CD14-positive monocyte (primary cell): ENCODE data around the gene CYTH3. TPM values are rescaled to one million over a fixed set of nuclear protein-coding genes. Genes with fewer than 3 reads are reported as not detected.

ENCODE experiments used
- DNase-seq, 3 donors: peaks; one replicate each; pipeline ENCODE4 v3.0.0-alpha.2; 2011 to 2022
- H2AFZ ChIP-seq: 2 replicates; pipeline ENCODE4 v1.6.0; 2012; ENCODE audit warnings: mild to moderate bottlenecking, low read depth, low read length, inconsistent platforms; ENCODE audit not compliant: insufficient read depth, poor library complexity, severe bottlenecking
- H3K27ac ChIP-seq, 2 donors: 1 replicate in 1 of 2; 2 replicates in 1 of 2; pipeline ENCODE4 v1.5.1; 2012 to 2013; ENCODE audit warnings: low read length in 2 of 2, control low read depth in 1 of 2, inconsistent platforms in 1 of 2, low read depth in 1 of 2, mild to moderate bottlenecking in 1 of 2
- H3K27me3 ChIP-seq, 2 donors: one replicate each; pipeline versions ENCODE4 v1.6.0 to v1.6.1; 2011 to 2013; ENCODE audit warnings: low read length in 2 of 2; ENCODE audit not compliant: control insufficient read depth in 2 of 2, insufficient read depth in 2 of 2
- H3K36me3 ChIP-seq, 2 donors: replicated peaks in 1 of 2; 1 replicate in 1 of 2; 2 replicates in 1 of 2; pipeline versions ENCODE4 v1.5.1 to v1.6.1; 2012 to 2013; ENCODE audit warnings: low read length in 2 of 2, control low read depth in 1 of 2, inconsistent platforms in 1 of 2, mild to moderate bottlenecking in 1 of 2; ENCODE audit not compliant: insufficient read depth in 2 of 2, control insufficient read depth in 1 of 2
- H3K4me1 ChIP-seq, 2 donors: 1 replicate in 1 of 2; 2 replicates in 1 of 2; pipeline versions ENCODE4 v1.5.1 to v1.6.1; 2012 to 2013; ENCODE audit warnings: low read length in 2 of 2, control low read depth in 1 of 2, inconsistent platforms in 1 of 2, mild to moderate bottlenecking in 1 of 2, moderate library complexity in 1 of 2; ENCODE audit not compliant: insufficient read depth in 2 of 2, control insufficient read depth in 1 of 2
- H3K4me2 ChIP-seq: replicated peaks from 2 replicates; pipeline ENCODE3; 2012; ENCODE audit warnings: low read length, moderate library complexity, mild to moderate bottlenecking; ENCODE audit not compliant: poor library complexity, severe bottlenecking; ENCODE audit errors: extremely low read depth
- H3K4me3 ChIP-seq, 3 experiments: fragments of 200-600 bp in 1 of 3; sonication (generic) in 1 of 3; replicated peaks in 1 of 3; 1 replicate in 2 of 3; 2 replicates in 1 of 3; pipeline ENCODE4 v1.5.1; 2011 to 2013; ENCODE audit warnings: low read length in 3 of 3, mild to moderate bottlenecking in 3 of 3, control low read depth in 2 of 3, low read depth in 2 of 3, inconsistent platforms in 1 of 3, moderate library complexity in 1 of 3
- H3K79me2 ChIP-seq: 2 replicates; pipeline ENCODE4 v1.6.0; 2012; ENCODE audit warnings: mild to moderate bottlenecking, control low read depth, inconsistent platforms, low read length, moderate library complexity; ENCODE audit not compliant: insufficient read depth
- H3K9ac ChIP-seq: 2 replicates; pipeline ENCODE4 v1.6.0; 2017; ENCODE audit warnings: low read length, mild to moderate bottlenecking; ENCODE audit not compliant: insufficient read depth, poor library complexity, severe bottlenecking
- H3K9me3 ChIP-seq, 2 donors: replicated peaks in 1 of 2; 1 replicate in 1 of 2; 2 replicates in 1 of 2; pipeline versions ENCODE4 v1.5.1 to v1.6.1; 2012 to 2013; ENCODE audit warnings: low read length in 2 of 2, control low read depth in 1 of 2; ENCODE audit not compliant: control insufficient read depth in 1 of 2, insufficient read depth in 1 of 2
- H4K20me1 ChIP-seq: 2 replicates; pipeline ENCODE4 v1.6.0; 2012; ENCODE audit warnings: mild to moderate bottlenecking, low read length, control low read depth, moderate library complexity; ENCODE audit not compliant: insufficient read depth
- H3K27ac Mint-ChIP-seq, 7 donors: one replicate each; pipeline ENCODE4 v1.8.0; 2020; ENCODE audit warnings: mild to moderate bottlenecking in 7 of 7, mixed read lengths in 7 of 7, moderate library complexity in 6 of 7, inconsistent platforms in 2 of 7
- H3K27me3 Mint-ChIP-seq, 3 donors: one replicate each; pipeline ENCODE4 v1.8.0; 2021 to 2022; ENCODE audit warnings: low read depth in 3 of 3, mild to moderate bottlenecking in 3 of 3, mixed read lengths in 3 of 3, moderate library complexity in 3 of 3, inconsistent platforms in 1 of 3
- H3K36me3 Mint-ChIP-seq, 2 donors: one replicate each; pipeline ENCODE4 v1.8.0; 2020; ENCODE audit warnings: mixed read lengths in 2 of 2, inconsistent platforms in 1 of 2, mild to moderate bottlenecking in 1 of 2
- H3K4me1 Mint-ChIP-seq: one replicate; pipeline ENCODE4 v1.8.0; 2020; ENCODE audit warnings: mild to moderate bottlenecking, mixed read lengths
- H3K4me3 Mint-ChIP-seq, 2 donors: one replicate each; pipeline ENCODE4 v1.8.0; 2020; ENCODE audit warnings: mild to moderate bottlenecking in 2 of 2, mixed read lengths in 2 of 2, moderate library complexity in 1 of 2
- H3K9me3 Mint-ChIP-seq, 7 donors: one replicate each; pipeline ENCODE4 v1.8.0; 2020 to 2022; ENCODE audit warnings: mixed read lengths in 7 of 7, mild to moderate bottlenecking in 6 of 7, moderate library complexity in 6 of 7, inconsistent platforms in 2 of 7
- WGBS: methylation state at CpG from one replicate; pipeline ENCODE4 v1.1.5; 2013; ENCODE audit warnings: missing lambda C conversion rate; ENCODE audit not compliant: insufficient coverage; 5-methylcytosine and 5-hydroxymethylcytosine counted together
- intact Hi-C, 2 donors: fragments of 100-400 bp; cut with micrococcal nuclease; formaldehyde crosslinking; loops; one replicate each; pipeline versions ENCODE4 v1.15.0 to v1.15.1; 2023
- polyA plus RNA-seq, 3 donors: library from polyadenylated mRNA; depleted of rRNA in 1 of 3; unstranded in 2 of 3; stranded (reverse) in 1 of 3; fragments of 300-500 nt in 2 of 3; fragments of >200 nt in 1 of 3; fragmentation: Illumina TruSeq in 2 of 3; gene quantifications; 1 replicate in 2 of 3; 2 replicates in 1 of 3; pipeline ENCODE4 v1.2.3, GENCODE V29; 2012 to 2021
- TF ChIP-seq, protein P1 (sequence below): fragments of 200-600 bp; IDR thresholded peaks from one replicate; pipeline ENCODE4 v1.8.0; 2022; ENCODE audit warnings: antibody characterized with exemption, mild to moderate bottlenecking

The CYTH3 gene
- polyA plus RNA-seq, 3 donors, result 1.3 to 8.5 (median 1.4) TPM

DNA sequence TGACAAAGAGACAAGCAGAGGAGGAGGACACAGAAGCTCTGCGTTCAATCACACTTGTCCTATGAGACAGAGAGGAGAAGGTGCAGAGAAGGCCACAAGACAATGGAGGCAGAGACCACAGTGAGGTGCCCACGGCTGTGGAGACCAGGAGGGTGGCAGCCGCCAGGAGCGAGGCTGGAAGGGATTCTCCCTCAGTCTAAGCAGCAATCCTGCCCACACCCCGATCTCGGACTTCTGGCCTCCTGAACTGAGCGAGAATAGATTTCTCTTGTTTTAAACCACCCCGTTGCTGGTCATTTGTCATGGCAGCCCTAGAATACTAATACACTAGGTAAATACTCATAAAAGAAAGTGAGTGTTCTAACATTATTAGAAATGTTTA, 92.1 kb downstream of the CYTH3 start:
- Histone ChIP-seq H3K9me3 (no peaks in the 10 kb centered on the region), H3K4me1 (peaks cover 18 to 20% of the 10 kb centered on the region in 2 donors), H3K79me2 (no peaks in the 10 kb centered on the region), H3K36me3 (no peaks in the 10 kb centered on the region), H3K4me3 (no peak overlapping the region), H3K4me2 (no peak overlapping the region), H3K27me3 (no peaks in the 10 kb centered on the region), H2AFZ (no peak overlapping the region), H3K27ac (no peak overlapping the region), H4K20me1 (no peaks in the 10 kb centered on the region), H3K9ac (no peak overlapping the region)
- H3K27ac Mint-ChIP-seq, result no peak overlapping the region
- DNase-seq, result no peak
- peaks cover 2 to 10% (median 2%) of the 10 kb centered on the region in 3 donors for H3K27me3 Mint-ChIP-seq
- H3K9me3 Mint-ChIP-seq, result peaks cover 0 to 2% (median 0%) of the 10 kb centered on the region in 7 donors
- peaks cover 25% of the 10 kb centered on the region for H3K4me1 Mint-ChIP-seq
- peaks cover 24 to 33% of the 10 kb centered on the region in 2 donors for H3K36me3 Mint-ChIP-seq
- intact Hi-C loops, result no loop called here
- TF ChIP-seq, protein P1, sequence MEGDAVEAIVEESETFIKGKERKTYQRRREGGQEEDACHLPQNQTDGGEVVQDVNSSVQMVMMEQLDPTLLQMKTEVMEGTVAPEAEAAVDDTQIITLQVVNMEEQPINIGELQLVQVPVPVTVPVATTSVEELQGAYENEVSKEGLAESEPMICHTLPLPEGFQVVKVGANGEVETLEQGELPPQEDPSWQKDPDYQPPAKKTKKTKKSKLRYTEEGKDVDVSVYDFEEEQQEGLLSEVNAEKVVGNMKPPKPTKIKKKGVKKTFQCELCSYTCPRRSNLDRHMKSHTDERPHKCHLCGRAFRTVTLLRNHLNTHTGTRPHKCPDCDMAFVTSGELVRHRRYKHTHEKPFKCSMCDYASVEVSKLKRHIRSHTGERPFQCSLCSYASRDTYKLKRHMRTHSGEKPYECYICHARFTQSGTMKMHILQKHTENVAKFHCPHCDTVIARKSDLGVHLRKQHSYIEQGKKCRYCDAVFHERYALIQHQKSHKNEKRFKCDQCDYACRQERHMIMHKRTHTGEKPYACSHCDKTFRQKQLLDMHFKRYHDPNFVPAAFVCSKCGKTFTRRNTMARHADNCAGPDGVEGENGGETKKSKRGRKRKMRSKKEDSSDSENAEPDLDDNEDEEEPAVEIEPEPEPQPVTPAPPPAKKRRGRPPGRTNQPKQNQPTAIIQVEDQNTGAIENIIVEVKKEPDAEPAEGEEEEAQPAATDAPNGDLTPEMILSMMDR, result no peak
- no peak overlapping the region for H3K4me3 Mint-ChIP-seq
- 100% methylated on average over 2 of the region's 8 CpGs for WGBS

DNA sequence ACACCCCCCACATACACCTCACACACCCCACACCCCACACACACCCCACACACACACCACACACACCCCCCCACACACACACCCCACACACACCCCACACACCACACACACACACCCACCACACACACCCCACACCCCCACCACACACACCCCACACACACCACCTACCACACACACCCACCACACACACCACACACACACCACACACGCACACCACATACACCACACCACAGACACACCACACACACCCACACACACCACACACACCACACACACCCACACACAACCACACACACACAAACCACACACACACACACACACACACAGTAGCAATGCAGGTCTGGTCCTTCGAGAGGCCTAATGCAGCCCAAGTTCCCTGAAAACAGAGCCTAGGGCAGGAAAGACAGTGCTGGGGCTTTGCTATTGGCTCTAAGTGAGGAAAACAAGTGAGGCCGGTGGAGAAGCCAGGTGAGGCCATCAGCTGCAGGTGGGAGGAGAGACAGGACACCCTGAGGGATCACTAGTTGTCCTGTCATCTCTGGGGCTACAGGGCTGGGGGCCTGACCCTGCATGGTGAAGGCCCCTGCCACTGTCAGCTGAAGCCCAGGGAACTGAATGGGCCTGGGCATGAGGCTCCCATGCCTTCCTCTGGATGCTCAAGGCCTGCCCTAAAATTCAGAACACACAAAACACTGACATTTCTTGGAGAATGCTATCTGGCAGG, 92.6 kb downstream of the CYTH3 start:
- H3K27ac ChIP-seq, result no peak overlapping the region
- peaks cover 2 to 10% (median 2%) of the 10 kb centered on the region in 3 donors for H3K27me3 Mint-ChIP-seq
- DNase-seq, result no peak
- peak overlapping the region in 1 of 7 donors; percentile 50 for H3K27ac Mint-ChIP-seq
- H3K4me2 ChIP-seq, result no peak overlapping the region
- H3K4me1 ChIP-seq, result peaks cover 22 to 24% of the 10 kb centered on the region in 2 donors
- no peaks in the 10 kb centered on the region for H3K9me3 ChIP-seq
- H3K36me3 Mint-ChIP-seq, result peaks cover 24 to 31% of the 10 kb centered on the region in 2 donors
- H3K9ac ChIP-seq, result no peak overlapping the region
- H2AFZ ChIP-seq, result no peak overlapping the region
- intact Hi-C loops, result no loop called here
- no peaks in the 10 kb centered on the region for H4K20me1 ChIP-seq
- WGBS, result 100% methylated on average over 3 of the region's 3 CpGs
- H3K4me3 Mint-ChIP-seq, result no peak overlapping the region
- TF ChIP-seq, protein P1, result no peak
- no peak overlapping the region for H3K4me3 ChIP-seq
- no peaks in the 10 kb centered on the region for H3K27me3 ChIP-seq
- H3K79me2 ChIP-seq, result no peaks in the 10 kb centered on the region
- H3K9me3 Mint-ChIP-seq, result peaks cover 0 to 2% (median 0%) of the 10 kb centered on the region in 7 donors
- peaks cover 29% of the 10 kb centered on the region for H3K4me1 Mint-ChIP-seq
- no peaks in the 10 kb centered on the region for H3K36me3 ChIP-seq
